Naive thymus-derived CD8-positive, alpha-beta T cell (primary cell): ENCODE results near the gene RUVBL2. TPM values are rescaled to one million over a fixed set of nuclear protein-coding genes. Genes with fewer than 3 reads are reported as not detected.

Experiments used
- ATAC-seq, 2 donors: fragments of 150-1000 bp; cut with Tn5 transposase in 1 of 2; sonication (Bioruptor Pico), chemical (Tn5 transposase) in 1 of 2; 1 replicate in 1 of 2; 2 replicates in 1 of 2; pipeline ENCODE4 v1.10.0; 2021; ENCODE audit warnings: mild to moderate bottlenecking in 2 of 2, moderate library complexity in 2 of 2
- POLR2A ChIA-PET: fragments of 350-600 bp; sonication (Branson Sonifier 250); formaldehyde crosslinking; loops from one replicate; lab custom pipeline; 2021; ENCODE audit warnings: antibody characterized with exemption; lab: Charles Lee
- DNase-seq, 10 donors: peaks; one replicate each; pipeline versions ENCODE4 v3.0.0 to v3.0.0-alpha.2; 2020 to 2022
- H3K27ac Mint-ChIP-seq, 10 donors: one replicate each; pipeline ENCODE4 v1.8.0; 2020 to 2022; ENCODE audit warnings: mild to moderate bottlenecking in 10 of 10, mixed read lengths in 10 of 10, moderate library complexity in 4 of 10, inconsistent platforms in 1 of 10
- H3K27me3 Mint-ChIP-seq, 5 donors: one replicate each; pipeline ENCODE4 v1.8.0; 2021 to 2022; ENCODE audit warnings: mixed read lengths in 5 of 5
- H3K36me3 Mint-ChIP-seq, 3 donors: one replicate each; pipeline ENCODE4 v1.8.0; 2020 to 2022; ENCODE audit warnings: mixed read lengths in 3 of 3, mild to moderate bottlenecking in 2 of 3, inconsistent platforms in 1 of 3
- H3K4me1 Mint-ChIP-seq, 4 donors: one replicate each; pipeline ENCODE4 v1.8.0; 2021 to 2022; ENCODE audit warnings: mixed read lengths in 4 of 4
- H3K4me3 Mint-ChIP-seq, 10 donors: one replicate each; pipeline ENCODE4 v1.8.0; 2020 to 2022; ENCODE audit warnings: mild to moderate bottlenecking in 10 of 10, mixed read lengths in 10 of 10, moderate library complexity in 6 of 10, inconsistent platforms in 1 of 10
- H3K9me3 Mint-ChIP-seq, 9 donors: one replicate each; pipeline ENCODE4 v1.8.0; 2020 to 2022; ENCODE audit warnings: mixed read lengths in 9 of 9, mild to moderate bottlenecking in 3 of 9, inconsistent platforms in 1 of 9, moderate library complexity in 1 of 9
- polyA plus RNA-seq, 3 donors: library from polyadenylated mRNA; unstranded; fragments of 300-500 nt; fragmentation: Illumina TruSeq; gene quantifications; one replicate each; pipeline ENCODE4 v1.2.3, GENCODE V29; 2021
- total RNA-seq, 8 experiments: library from RNA in 2 of 8; stranded (reverse) in 2 of 8; gene quantifications; one replicate each; pipeline ENCODE4 v1.2.3 and lab custom pipeline; 2021 to 2026

The RUVBL2 gene
- total and polyA plus RNA-seq, 5 experiments from 2014 or later = 30.4 to 66.1 (median 47.5) TPM

GRCh38 chr19:48991873-48992580 lies 1.7 kb upstream of the RUVBL2 start:
- ATAC-seq (no peak), DNase-seq (no peak)
- peak overlapping the region; percentile 92 to 98 (median 94) for H3K4me3 Mint-ChIP-seq
- H3K9me3 Mint-ChIP-seq = no peaks in the 10 kb centered on the region
- no peaks in the 10 kb centered on the region for H3K27me3 Mint-ChIP-seq
- peak overlapping the region; percentile 89 to 99 (median 98) for H3K27ac Mint-ChIP-seq
- H3K36me3 Mint-ChIP-seq = peaks cover 0 to 25% (median 0%) of the 10 kb centered on the region in 3 donors
- POLR2A ChIA-PET = interaction anchor here (0.5 to 3.4 kb wide), 10 partner anchors 13 to 154 kb away, joined by 3 to 53 read pairs (median 6); partner anchors contain the start of genes BAX, DHDH and FTL
- H3K4me1 Mint-ChIP-seq = peaks cover 34 to 53% (median 38%) of the 10 kb centered on the region in 4 donors

DNA sequence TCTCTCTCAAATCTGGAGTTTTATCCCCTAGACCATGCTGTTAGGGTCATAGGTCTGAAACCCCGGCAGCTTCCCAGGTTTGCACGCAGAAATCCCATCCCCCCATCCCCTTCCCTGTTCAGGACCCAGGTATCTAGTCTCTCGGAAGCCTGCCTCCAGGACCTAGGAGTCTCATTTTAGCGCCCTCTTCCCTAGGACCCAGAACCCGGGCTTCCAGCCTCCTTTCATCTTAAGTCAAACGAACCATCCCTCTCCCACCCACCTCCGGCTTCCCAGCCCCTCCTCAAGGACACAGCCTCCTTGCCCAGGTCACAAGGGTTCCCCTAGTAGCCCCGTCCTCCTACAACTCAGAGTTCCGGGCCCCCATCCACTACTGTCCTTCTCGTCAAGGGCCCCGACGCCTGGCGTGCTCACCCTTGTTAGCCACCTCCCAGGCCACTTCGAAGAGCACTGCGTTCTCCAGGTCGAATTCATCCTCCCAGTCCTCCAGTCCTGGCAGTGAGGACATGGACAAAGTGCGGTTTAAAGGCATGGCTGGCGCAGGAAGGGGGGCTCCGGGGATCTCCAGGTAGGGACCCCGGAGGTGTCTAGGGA lies 1.0 kb upstream of the RUVBL2 start:
- POLR2A ChIA-PET = interaction anchor here (0.5 to 3.4 kb wide), 30 partner anchors 9 to 774 kb away, joined by 3 to 53 read pairs (median 4); partner anchors contain the start of genes AP2A1, BAX, BCL2L12 and CA11

GRCh38 chr19:48994035-48994386 lies 324 bp downstream of the RUVBL2 start:
- no peak for ATAC-seq
- POLR2A ChIA-PET = interaction anchor here (0.6 to 3.4 kb wide), 20 partner anchors 11 to 794 kb away, joined by 3 to 53 read pairs (median 5); partner anchors contain the start of genes FTL, LIN7B, NUCB1 and RPL18

More for the DNA sequence above, 1.0 kb upstream of the RUVBL2 start:
- ATAC-seq (no peak), DNase-seq (no peak)
- no peaks in the 10 kb centered on the region for H3K9me3 Mint-ChIP-seq
- peaks cover 35 to 57% (median 39%) of the 10 kb centered on the region in 4 donors for H3K4me1 Mint-ChIP-seq
- H3K4me3 Mint-ChIP-seq = peak overlapping the region; percentile 92 to 98 (median 94)
- H3K36me3 Mint-ChIP-seq = peaks cover 0 to 21% (median 0%) of the 10 kb centered on the region in 3 donors
- H3K27ac Mint-ChIP-seq = peak overlapping the region; percentile 89 to 99 (median 98)
- no peaks in the 10 kb centered on the region for H3K27me3 Mint-ChIP-seq

GRCh38 chr19:48997972-48998371 lies 4.3 kb downstream of the RUVBL2 start:
- no peak overlapping the region for H3K4me3 Mint-ChIP-seq
- H3K9me3 Mint-ChIP-seq = no peaks in the 10 kb centered on the region

More at GRCh38 chr19:48994035-48994386, 324 bp downstream of the RUVBL2 start:
- no peaks in the 10 kb centered on the region for H3K9me3 Mint-ChIP-seq
- H3K27ac Mint-ChIP-seq = peak overlapping the region; percentile 90 to 99 (median 98)
- H3K4me1 Mint-ChIP-seq = peaks cover 30 to 63% (median 44%) of the 10 kb centered on the region in 4 donors
- DNase-seq = no peak
- H3K27me3 Mint-ChIP-seq = no peaks in the 10 kb centered on the region
- peaks cover 0 to 9% (median 0%) of the 10 kb centered on the region in 3 donors for H3K36me3 Mint-ChIP-seq
- H3K4me3 Mint-ChIP-seq = peak overlapping the region; percentile 92 to 98 (median 94)

DNA sequence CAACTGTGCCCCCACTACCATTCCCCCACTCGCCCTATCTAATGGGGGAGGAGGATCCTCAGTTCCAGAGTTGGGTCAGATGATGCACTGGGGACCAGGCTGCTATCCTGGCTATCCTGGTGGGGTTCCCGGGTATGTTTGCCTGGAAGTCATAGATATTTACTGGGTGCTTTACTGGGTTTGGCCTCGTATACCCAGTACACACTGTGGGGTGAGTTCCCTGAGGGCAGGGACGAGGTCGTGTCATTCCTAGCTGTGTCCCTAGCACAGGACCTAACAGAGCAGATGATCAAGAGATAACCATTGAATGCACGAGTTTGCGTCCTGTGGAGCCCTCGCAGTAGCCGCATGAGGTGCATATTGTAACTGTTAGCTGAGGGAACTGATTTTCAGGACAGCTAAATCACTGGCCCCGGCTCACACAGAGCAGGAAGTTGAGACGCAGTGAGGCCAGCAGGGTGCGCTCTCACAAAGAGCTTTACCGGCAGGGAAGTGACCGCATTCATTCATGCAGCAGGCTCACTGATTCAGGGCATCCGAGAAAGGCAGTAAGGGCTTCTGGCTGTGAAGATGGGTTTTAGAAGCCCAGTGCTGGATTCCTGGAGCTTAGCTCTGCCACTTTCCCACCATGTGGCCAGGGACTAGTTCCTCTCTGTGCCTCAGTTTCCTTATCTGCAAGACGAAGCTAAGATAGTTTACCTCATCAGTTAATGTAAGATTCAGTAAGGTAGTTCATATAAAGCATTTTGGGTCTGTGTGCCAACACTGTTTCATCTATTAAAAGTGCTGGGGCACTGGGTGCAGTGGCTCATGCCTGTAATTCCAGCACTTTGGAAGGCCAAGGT lies 6.0 kb downstream of the RUVBL2 start:
- H3K9me3 Mint-ChIP-seq = no peaks in the 10 kb centered on the region
- peaks cover 8 to 30% (median 20%) of the 10 kb centered on the region in 4 donors for H3K4me1 Mint-ChIP-seq
- no peaks in the 10 kb centered on the region for H3K27me3 Mint-ChIP-seq
- DNase-seq (peak; percentile 38 to 77 (median 54)), ATAC-seq (peak; percentile 87 to 89)
- no peak overlapping the region for H3K4me3 Mint-ChIP-seq
- peaks cover 0 to 28% (median 2%) of the 10 kb centered on the region in 3 donors for H3K36me3 Mint-ChIP-seq
- H3K27ac Mint-ChIP-seq = peak overlapping the region in 4 of 10 donors; percentile 0 to 70 (median 54)
- POLR2A ChIA-PET = no interaction called here

More at GRCh38 chr19:48997972-48998371, 4.3 kb downstream of the RUVBL2 start:
- no peaks in the 10 kb centered on the region for H3K27me3 Mint-ChIP-seq
- peak overlapping the region in 1 of 10 donors; percentile 81 for H3K27ac Mint-ChIP-seq
- peak in 5 of 10 donors; percentile 17 to 28 (median 22) for DNase-seq
- POLR2A ChIA-PET = no interaction called here
- no peak for ATAC-seq
- peaks cover 0 to 12% (median 2%) of the 10 kb centered on the region in 3 donors for H3K36me3 Mint-ChIP-seq
- peaks cover 13 to 44% (median 32%) of the 10 kb centered on the region in 4 donors for H3K4me1 Mint-ChIP-seq

DNA sequence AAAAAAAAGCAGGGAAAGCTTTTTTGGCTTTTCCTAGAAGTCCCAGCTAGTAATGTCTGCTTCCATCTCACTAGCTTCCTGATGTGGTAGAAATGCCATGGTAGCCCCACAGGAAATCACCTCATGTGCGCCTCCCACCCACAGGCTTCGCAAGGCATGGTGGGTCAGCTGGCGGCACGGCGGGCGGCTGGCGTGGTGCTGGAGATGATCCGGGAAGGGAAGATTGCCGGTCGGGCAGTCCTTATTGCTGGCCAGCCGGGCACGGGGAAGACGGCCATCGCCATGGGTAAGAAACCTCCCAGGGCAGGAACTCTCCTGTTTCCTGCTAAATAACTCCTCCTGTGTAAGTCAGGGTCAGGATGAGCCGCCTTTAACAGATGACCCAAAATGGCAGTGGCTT lies 10.4 kb downstream of the RUVBL2 start:
- no peak for ATAC-seq
- H3K36me3 Mint-ChIP-seq = peaks cover 0 to 54% (median 12%) of the 10 kb centered on the region in 3 donors

DNA sequence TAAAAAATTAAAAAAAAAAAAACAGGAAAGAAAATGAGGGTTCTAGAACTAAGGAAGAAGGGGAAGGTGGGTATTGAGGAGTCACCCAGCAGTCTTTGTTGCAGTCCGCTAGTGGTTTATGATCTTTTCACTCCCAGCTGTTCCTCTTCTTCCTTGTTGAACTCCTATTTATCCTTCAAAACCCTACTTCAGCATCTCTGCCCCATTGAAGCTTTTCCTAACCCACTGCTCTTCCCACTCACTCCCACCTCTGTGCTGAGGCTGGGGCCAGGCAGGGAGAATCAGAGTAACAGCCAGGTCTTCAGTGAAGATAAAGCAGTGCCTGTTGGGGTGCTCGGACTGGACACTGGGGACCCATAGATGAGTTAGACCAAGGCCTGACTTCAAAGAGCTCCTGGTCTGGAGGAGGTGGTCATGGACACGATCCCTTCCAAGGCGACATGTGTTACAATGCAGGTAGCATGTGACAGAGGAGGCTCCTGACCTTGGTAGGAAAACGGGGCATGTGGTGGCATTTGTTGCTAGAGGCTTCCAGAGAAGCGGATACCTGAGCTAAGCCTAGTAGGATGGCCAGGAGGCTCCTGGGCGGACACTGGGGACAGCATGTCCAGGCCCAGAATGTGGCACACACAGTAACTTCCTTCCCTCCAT lies 11.4 kb downstream of the RUVBL2 start:
- POLR2A ChIA-PET = interaction anchor here (0.7 kb wide), 1 partner anchor 20 kb away, joined by 4 read pairs; no protein-coding TSS in a partner anchor
- Mint-ChIP-seq H3K36me3 (peaks cover 0 to 57% (median 10%) of the 10 kb centered on the region in 3 donors), H3K9me3 (no peaks in the 10 kb centered on the region), H3K27ac (peak overlapping the region in 1 of 10 donors; percentile 43), H3K4me3 (peak overlapping the region in 1 of 10 donors; percentile 51), H3K27me3 (no peaks in the 10 kb centered on the region), H3K4me1 (no peaks in the 10 kb centered on the region)
- ATAC-seq (no peak), DNase-seq (no peak)

More for the DNA sequence above, 10.4 kb downstream of the RUVBL2 start:
- H3K9me3 Mint-ChIP-seq = no peaks in the 10 kb centered on the region
- no peaks in the 10 kb centered on the region for H3K27me3 Mint-ChIP-seq
- no peak overlapping the region for H3K4me3 Mint-ChIP-seq
- H3K4me1 Mint-ChIP-seq = peaks cover 0 to 9% (median 6%) of the 10 kb centered on the region in 4 donors
- POLR2A ChIA-PET = interaction anchor here (0.7 kb wide), 1 partner anchor 19 kb away, joined by 4 read pairs; no protein-coding TSS in a partner anchor
- H3K27ac Mint-ChIP-seq = no peak overlapping the region
- no peak for DNase-seq

DNA sequence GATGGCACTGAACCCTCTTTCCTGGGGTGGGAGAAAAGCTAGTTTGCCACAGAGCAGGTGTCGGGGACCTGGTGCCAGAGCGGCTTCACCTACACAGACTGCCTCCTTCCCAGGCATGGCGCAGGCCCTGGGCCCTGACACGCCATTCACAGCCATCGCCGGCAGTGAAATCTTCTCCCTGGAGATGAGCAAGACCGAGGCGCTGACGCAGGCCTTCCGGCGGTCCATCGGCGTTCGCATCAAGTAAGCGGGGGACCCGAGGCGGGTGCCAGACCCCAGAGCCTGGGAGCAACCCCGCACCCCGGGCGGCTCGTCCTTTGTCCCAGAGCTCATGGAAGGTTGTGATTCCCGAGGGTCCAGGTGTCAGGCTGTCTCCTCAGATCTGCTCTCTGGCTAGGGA lies 13.2 kb downstream of the RUVBL2 start:
- DNase-seq (no peak), ATAC-seq (no peak)
- no peaks in the 10 kb centered on the region for H3K4me1 Mint-ChIP-seq
- H3K27me3 Mint-ChIP-seq = no peaks in the 10 kb centered on the region
- peaks cover 0 to 70% (median 13%) of the 10 kb centered on the region in 3 donors for H3K36me3 Mint-ChIP-seq
- POLR2A ChIA-PET = no interaction called here
- no peak overlapping the region for H3K27ac Mint-ChIP-seq
- no peaks in the 10 kb centered on the region for H3K9me3 Mint-ChIP-seq
- no peak overlapping the region for H3K4me3 Mint-ChIP-seq

DNA sequence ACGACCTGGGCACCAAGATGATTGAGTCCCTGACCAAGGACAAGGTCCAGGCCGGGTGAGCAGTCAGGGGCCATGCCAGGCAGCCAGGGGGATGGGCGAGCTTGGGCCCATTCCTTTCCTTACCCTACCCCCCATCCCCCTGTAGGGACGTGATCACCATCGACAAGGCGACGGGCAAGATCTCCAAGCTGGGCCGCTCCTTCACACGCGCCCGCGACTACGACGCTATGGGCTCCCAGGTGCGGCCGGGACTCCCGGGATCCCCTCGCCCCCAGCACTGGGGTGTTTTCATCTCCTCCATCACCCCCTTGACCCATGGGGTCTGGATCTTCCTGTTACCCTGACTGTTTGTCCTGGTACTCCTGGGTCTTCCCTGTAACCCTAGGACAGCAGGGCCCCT lies 16.1 kb downstream of the RUVBL2 start:
- POLR2A ChIA-PET = interaction anchor here (0.9 to 1.2 kb wide), 2 partner anchors 16 to 46 kb away, joined by 3 to 7 read pairs; partner anchors contain the start of genes GYS1 and RUVBL2
- ATAC-seq (no peak), DNase-seq (no peak)
- no peaks in the 10 kb centered on the region for H3K9me3 Mint-ChIP-seq
- H3K36me3 Mint-ChIP-seq = peaks cover 0 to 50% (median 13%) of the 10 kb centered on the region in 3 donors
- H3K27me3 Mint-ChIP-seq = no peaks in the 10 kb centered on the region
- H3K4me3 Mint-ChIP-seq = no peak overlapping the region
- no peak overlapping the region for H3K27ac Mint-ChIP-seq
- H3K4me1 Mint-ChIP-seq = no peaks in the 10 kb centered on the region

DNA sequence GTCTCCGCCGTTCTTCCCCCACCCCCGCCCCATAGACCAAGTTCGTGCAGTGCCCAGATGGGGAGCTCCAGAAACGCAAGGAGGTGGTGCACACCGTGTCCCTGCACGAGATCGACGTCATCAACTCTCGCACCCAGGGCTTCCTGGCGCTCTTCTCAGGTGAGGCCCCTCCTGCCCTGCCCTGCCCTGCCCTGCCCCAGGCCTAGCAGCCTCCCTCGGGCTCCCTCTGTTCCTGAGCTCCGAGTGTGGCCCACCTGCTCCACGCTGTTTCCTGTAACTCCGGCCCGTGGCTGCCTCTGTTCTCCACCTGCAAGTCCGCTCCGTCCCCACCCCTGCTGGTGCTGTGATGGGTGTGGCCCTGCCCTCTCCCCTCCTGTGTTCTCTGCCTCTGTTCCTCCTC lies 16.8 kb downstream of the RUVBL2 start:
- ATAC-seq = no peak
- Mint-ChIP-seq H3K9me3 (no peaks in the 10 kb centered on the region), H3K27ac (peak overlapping the region in 1 of 10 donors; percentile 11), H3K27me3 (no peaks in the 10 kb centered on the region), H3K4me1 (no peaks in the 10 kb centered on the region), H3K36me3 (peaks cover 0 to 47% (median 8%) of the 10 kb centered on the region in 3 donors), H3K4me3 (no peak overlapping the region)
- no peak for DNase-seq
- POLR2A ChIA-PET = interaction anchor here (1.2 kb wide), 1 partner anchor 46 kb away, joined by 3 read pairs; no protein-coding TSS in a partner anchor

GRCh38 chr19:49011194-49011593 lies 17.5 kb downstream of the RUVBL2 start:
- Mint-ChIP-seq H3K27ac (no peak overlapping the region), H3K4me3 (no peak overlapping the region), H3K36me3 (peaks cover 0 to 43% (median 7%) of the 10 kb centered on the region in 3 donors)

More at GRCh38 chr19:49011194-49011593, 17.5 kb downstream of the RUVBL2 start:
- H3K4me1 Mint-ChIP-seq = no peaks in the 10 kb centered on the region
- no peak for ATAC-seq
- no peak for DNase-seq
- no peaks in the 10 kb centered on the region for H3K9me3 Mint-ChIP-seq
- H3K27me3 Mint-ChIP-seq = no peaks in the 10 kb centered on the region
- POLR2A ChIA-PET = no interaction called here
